ENCODE data around the gene KBTBD13.

The KBTBD13 gene

DNA sequence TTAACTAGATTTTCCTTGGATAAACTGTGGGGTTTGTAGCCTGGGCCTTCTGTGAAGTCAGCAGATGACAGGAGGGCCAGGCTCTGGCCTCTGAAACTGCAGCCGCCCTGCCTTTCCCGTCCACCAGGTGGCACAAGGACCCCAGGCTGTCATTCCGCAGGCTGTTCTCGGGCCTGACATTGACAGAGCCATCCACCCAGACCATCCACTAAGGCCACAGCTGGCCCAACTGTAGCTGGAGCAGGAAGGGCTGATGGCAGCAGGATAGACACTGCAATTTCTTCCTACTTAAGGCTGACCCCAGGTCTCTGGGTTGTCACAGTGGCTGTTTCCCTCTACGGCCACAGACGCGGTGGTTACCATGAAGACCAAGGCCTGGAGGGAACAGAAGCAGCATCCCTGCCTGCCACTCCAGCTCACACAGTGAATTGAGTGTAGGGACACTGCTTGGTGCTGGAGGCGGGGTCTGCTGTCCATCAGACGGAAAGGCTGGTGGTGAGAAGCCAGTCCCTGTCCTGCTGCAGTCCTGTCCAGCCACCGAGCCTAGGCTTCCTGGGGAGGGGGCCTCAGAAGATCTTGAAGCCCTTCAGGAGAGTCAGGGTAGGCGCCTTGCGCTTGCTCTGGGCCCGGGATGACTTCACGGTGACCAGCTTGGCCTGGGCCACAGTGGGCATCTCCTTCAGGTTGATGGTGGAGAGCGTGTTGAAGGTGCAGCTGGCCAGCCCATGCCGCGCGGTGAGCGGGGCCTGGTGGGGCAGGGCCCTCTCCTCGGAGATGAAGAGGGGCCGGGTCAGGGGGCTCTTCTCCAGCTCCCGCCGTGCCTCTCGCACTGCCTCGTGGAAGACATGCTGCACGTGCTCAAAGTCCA lies 22.0 kb upstream of the KBTBD13 start:
- no peak for FAIRE-seq

DNA sequence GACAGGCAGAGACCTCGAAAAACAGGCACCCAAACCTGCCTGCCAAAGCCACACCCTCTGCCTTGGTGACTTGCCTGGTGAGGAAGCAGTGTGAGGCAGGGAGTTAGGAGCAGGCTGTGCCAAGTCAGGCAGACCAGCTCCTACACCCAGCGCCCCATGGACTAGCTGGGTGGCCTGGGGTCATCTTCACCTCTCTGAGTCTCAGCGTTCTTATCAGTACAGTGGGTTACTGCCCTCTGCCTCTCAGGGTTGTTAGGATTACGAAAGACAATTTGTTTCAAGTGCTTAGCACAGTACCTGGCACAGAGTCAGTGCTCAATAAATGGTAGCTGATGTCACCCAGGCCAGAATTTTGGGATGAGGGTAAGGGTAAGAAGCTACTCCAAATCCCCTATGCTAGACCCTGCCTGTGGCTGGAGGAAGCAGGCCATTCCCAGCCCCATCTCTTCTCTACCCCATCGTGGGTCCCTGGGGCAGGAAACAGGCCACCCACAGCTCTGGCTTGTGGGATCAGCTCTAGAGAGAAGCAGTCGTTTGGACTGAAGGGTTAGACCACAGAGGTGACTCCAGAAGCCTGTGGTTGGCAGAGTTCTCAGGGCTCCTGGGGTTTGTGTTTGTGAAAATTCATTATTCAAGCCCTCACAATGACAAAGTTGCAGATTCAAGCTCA lies 21.2 kb upstream of the KBTBD13 start:
- FAIRE-seq, result no peak

DNA sequence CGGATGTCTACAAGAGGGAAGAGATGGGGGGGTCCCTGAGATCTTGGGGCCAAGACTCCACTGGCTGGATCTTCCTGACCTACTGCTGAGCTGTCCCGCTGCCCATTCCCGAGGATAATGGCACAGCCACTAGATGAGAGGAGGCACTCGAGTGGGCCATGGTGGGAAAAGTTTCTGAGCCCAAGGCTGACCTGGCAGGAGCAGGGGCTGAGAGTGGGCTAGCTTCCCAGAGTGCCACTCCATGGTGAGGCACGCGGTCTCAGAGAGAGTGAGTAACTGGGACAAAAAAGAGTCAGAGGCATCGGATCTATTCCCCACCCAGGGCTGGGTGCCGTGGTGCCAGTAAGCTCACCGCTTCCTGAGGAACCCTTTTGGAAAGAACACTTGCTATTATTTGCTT lies 20.4 kb upstream of the KBTBD13 start:
- FAIRE-seq, result no peak

DNA sequence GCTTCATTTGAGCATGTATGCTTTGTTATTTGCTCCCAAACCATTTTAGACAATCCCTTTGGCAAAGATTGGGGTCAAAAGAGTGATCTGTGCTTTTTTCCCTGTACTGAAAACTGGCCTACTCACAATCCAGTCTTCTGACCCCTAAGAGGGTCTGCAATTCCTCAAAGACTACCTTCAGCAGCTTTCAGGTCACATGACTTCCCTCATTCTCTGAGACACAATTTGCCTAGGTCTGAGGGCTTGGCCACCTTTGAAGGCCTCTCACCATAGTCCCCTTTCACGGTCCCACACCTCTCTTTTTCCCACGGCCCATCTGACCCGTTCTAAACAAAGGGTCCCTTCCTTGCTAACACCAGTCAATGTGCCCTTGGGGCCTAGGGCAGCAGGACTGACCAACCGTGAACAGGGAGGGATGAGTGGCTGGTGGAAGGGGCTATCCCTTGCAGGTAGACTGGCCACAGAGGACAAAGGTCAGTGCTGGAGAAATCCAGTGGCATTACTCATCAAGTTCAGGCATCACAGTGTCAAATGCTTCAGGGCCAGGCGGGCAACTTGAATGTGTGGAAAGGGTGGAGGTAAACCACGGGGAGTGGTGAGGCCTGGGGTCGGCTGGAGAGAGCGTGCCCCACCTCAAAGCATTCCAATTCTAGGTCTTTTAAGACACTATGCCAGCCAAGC lies 19.5 kb upstream of the KBTBD13 start:
- no peak for FAIRE-seq

DNA sequence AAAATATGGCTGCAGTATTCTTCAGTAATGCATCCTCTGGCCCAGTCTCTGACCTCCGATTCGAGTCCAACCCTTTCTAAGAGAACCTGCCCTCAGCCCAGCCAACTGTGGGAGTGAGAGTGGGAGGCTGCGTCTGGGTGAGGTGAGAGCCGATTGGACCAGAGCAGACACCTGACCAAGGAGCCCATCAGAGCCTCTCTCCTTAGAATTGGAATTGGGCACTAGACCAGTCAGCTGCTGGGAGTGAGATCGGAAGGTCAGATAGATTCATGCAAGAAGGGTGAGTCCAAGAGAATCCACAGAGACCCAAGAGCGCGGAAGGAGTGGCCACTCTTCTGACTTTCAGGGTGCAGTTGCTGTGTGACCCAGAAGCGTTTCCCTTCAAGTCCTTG lies 19.0 kb upstream of the KBTBD13 start:
- FAIRE-seq, result no peak

DNA sequence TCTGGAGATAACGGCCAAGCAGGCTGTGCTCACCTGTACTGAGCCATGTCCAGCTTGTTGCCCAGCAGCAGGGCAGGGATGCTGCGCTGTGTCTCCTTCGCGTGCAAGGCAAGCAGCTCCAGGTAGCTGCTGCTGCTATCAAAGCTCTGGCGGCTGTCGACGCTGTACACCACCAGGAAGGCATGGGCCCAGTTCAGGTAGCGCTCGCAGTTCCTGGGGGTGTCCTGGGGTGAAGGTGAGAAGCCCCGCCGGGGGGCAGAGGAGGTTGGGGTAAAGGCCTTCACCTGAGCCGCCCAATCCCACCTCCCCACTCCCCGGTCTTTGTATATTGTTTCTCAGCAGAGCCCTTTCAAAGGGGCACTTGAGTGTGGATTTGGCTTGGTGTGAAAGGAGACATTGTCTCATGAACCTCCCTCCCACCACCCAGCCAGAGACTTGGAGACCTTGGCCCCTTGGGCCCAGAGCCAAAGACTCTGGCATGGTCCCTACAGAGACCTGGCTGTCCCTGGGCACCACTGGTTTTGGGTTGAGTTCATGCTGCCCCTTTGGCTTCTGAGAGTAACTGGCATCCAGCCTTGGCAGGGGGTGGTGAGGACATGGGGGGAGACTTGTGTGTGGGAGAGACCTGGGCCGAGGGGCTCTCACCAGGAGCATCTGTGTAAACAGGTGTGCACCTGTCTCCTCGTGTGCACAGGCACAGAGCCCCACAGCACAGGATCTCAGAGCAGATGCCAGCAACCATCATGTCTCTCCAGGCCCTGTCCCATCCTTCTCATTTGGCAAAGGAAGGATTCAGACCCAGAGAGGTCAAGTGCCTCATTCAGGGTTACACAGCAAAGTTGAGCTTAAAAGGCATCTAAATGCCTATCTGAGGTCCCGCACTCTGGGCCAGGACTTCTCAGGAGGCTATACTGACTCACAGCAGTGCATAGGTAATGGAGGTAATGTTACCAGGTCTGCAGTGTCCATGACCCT lies 17.9 kb upstream of the KBTBD13 start:
- FAIRE-seq, result no peak

DNA sequence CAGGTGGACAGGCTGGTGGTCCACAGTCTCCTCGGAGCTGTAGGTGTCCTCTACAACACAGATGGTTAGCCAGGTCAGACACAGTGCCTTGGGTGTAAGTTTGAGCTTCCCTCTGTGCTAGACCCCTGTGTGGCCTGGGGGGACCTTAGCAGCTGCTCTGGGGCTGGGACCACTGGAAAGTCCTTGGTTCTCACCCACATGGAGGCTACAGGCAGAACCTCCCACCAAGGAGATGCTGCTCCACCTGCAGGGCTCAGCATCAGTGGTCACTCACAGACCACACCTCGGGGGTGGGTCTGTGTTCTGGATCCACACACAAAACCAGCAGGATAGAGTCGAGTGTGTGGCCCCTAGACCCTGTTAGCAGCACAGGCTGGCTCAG lies 17.2 kb upstream of the KBTBD13 start:
- no peak for FAIRE-seq

DNA sequence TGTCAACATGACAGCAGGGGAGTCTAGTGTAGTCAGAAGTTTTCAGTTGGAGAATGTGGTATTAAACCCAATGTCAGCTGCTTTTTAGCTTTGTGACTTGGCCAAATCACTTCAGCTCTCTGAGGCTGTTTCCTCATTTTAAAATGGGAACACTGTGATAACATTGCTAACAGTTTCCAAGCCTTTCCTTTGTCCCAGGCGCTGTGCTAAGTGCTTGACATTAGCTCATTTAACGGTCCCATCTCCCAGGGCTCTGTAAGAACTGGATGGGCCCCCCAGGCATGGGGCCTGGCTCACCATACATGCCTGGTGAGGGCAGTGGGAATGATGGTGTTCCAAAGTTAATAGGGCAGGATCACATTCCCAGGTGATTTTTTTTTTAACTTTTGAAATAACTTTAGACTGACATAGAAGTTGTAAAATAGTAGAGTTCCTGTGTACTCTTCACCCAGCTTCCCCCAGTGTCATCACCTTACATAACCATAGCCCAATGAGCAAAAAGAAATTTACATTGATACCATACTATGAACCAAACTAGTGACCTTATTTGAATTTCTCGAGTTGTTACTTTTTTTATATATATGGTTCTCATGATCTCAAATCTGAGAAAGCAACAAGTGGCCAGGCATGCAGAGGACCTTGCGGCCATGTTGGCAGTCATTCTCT lies 16.5 kb upstream of the KBTBD13 start:
- no peak for FAIRE-seq

DNA sequence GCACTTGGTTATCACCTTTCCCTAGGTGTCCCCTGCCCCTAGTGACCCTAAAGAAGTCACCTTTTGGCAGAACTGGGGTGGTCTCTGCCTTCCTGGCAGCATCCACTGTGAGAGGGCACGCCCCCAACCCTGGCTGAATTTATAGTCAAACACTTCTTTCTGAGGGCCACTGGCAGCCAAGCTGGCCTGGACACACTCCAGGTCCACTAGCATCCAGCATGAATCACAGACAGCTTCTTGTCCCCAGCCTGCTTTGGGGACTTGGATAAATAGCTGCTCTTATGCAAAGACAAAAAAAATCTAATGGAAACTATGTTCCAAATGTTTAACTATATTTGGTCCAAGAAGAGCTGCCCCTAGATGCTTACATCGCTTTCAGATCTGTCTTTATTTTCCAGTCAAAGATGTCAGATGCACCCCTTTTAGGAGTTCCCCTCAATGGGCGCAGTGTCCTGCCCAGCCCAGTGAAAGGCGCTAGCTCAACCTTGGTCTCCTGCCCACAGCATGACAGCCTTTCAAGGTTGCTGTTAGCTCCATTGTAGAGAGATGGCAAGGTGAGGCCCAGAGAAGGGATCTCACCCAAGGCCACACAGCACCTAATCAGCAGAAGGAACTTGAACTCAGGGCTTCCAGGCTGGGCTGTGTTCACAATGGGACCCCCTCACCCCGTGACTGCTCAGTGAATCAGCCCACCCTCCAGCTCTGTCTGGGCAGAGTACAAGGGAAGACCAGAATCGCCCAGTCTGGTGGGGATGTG lies 15.7 kb upstream of the KBTBD13 start:
- no peak for FAIRE-seq

DNA sequence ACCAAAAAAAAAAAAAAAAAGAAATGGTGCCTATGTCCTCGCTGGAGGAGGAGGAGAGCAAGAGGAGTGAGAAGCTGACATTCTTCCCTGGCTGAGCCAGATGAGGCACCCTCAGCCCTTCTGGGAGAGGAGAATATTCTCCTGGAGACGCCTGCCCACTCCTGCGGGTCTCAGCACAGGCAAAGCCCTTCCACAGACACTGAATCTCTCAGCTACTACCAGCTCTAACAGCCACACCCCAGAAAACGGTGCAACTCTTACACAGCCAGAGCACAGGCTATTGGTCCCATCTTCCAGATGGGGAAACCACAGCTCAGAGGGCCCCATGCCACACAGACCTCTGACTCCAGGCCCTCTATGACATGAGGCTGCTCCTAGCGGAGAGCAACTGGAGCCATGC lies 14.5 kb upstream of the KBTBD13 start:
- no peak for FAIRE-seq

DNA sequence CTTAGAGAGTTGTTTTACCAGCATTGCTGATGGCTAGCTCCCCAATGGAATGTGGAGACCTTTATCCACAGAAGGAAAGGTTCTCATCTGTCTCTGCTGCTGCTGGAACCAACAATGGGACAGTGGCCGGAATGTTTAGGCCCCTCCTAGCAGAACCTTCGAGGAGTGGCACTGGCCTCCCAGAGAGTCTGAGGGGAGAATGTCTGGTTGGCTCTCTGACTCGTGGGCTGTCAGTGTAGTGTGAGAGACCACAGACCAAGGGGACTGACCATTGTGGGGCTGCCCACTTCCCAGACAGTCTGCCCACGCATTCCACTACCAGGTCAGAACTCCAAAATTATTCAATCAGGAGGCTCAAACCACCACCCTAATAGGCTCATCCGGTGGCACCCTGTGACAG lies 13.8 kb upstream of the KBTBD13 start:
- FAIRE-seq, result no peak

DNA sequence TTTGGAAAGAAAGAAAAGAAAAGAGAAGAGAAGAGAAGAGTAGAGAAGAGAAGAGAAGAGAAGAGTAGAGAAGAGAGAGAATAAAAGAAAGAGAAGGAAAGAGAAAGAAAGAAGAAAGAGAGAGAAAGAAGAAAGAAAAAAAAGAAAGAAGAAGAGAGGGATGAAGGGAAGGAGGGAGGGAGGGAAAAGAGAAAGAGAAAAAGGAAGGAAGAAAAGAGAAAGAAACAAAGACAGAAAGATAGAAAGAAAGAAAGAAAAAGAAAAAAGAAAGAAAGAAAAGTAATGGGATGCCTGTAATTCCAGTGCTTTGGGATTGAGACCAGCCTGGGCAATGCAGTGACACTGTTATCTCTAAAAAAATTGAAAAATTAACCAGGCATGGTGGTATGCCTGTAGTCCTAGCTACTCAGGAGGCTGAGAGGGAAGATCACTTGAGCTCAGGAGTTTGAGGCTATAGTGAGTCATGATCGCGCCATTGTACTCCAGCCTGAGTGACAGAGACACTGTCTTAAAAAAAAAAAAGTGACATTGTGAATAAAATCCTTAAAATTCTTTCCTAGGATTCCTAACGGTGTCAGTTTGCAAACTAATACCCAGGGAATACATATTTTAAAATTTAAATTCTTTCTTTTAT lies 10.4 kb upstream of the KBTBD13 start:
- FAIRE-seq, result no peak

DNA sequence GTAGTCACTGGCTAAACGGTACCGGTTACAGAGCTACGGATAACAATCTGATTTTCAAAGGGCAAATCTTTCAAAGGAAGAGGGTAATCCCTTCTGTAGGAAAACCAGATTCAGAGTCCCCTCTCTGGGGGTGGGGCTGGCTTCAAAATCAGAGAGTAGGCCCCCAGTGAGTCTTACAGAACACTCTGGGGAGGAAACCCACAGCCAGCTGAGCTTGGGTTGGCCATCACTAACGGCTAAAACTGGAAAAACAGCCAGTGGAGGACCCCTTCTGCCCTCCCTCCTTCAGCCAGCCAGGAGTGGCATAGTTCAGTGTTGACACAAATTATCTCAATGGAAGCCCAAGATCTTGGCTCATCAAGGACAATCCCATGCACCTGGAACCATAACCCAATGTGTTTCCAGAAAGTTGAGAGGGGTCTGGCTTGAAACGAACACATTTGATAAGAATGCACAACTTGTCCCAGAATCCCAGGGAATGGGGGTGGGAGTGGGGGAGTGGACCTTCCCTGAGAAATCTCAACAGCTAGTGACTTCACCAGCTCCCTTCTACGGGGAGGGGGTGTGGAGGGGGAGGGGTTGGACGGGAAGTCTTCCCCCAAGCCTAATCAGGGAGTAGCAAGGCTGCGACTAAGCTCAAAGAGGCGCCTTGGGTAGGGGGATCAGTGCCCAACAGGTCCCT lies 9.8 kb upstream of the KBTBD13 start:
- no peak for FAIRE-seq

DNA sequence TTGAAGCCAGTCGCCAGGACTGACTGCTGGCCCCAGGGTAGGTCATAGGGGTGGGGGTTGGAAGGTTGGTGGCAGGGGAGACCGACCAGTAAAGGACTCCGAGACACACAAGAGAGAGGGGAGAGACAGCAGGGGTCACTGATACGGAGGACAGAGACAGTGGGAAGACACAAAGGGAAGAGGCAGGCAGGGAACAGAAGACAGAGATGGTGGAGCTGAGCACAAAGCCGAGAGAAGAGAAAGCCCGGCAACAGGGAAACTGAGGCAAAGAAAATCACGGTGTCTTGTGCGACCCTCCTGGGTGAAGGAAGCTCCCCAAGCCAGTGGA lies 9.3 kb upstream of the KBTBD13 start:
- FAIRE-seq, result no peak

DNA sequence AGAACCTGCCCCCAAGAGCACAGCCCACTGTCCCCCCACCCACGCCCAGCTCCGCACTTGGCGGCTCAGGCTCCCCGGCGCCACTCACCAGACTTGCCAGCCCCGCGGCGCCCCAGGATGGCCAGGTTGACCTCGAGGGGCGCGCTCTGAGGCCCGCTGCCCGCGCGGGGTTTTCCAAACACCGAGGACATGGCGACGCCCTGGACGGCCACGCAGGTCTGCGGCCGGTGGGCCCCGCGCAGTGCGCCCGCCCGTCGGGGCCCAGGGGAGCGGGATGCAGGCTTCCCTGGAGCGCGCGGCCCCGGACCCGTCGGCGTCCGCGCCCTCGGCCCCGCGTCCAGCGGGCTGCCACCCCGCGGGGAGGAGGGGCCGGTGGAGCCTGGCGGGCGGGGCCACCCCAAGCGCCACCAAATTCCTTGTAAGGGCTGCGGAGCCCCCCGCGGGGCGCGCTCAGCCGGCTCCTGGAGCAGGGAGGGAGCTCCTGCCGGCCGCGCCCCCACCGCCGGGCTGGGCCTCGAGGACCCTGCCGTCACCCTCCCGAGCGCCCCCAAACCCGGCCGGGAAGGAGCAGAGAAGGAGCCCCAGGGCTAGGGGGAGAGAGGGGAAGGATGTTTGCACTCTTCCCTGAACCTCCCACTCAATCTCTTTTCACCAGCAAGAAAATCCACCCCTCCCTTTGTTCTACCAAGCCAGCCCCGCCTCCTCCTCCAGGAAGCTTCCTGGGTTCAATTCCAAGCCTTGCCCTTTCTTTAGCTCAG lies 8.7 kb upstream of the KBTBD13 start, which contains the start of gene RASL12:
RASL12 (minus strand) TSS at position 347 of the 758 bp plus-strand sequence; CDS start at position 191, 156 bp downstream.
- no peak for FAIRE-seq

DNA sequence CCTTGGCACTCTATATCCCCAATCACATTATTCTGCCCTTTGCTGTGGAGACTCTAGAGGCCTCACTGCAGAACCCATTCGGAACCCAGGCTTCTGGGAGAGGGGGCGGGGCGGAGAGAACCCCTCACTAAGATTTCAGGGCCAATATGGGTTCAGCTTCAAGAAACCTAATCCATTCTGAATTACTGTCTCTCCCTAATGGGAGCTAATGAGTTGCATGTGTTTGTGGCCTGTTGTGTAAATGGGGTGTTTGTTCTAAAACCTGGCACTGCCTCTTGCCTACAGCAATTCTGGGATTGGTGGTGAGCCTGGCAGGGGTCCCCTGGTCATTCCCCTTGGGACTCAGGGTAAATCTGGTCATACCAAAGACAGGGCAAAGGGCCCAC lies 8.2 kb upstream of the KBTBD13 start:
- FAIRE-seq, result no peak

DNA sequence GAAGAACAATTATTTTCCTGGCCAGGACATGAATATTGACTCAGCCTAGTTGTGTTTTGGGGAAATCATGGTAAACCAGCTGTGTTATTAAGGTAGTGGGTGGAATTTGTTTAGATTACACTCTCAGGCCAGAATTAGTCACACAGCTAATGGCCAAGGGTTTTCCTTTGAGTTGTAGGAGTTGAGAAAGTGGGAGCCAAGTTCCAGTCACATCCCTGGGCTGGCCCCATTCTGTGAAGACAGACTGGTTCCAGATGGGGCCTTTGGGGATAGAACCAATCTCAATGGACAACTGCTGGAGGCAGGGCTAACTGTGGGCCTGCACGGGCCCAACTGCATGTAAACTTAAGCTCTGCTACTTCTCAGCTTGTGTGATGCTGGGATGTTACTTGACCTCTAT lies 7.4 kb upstream of the KBTBD13 start:
- FAIRE-seq, result no peak

DNA sequence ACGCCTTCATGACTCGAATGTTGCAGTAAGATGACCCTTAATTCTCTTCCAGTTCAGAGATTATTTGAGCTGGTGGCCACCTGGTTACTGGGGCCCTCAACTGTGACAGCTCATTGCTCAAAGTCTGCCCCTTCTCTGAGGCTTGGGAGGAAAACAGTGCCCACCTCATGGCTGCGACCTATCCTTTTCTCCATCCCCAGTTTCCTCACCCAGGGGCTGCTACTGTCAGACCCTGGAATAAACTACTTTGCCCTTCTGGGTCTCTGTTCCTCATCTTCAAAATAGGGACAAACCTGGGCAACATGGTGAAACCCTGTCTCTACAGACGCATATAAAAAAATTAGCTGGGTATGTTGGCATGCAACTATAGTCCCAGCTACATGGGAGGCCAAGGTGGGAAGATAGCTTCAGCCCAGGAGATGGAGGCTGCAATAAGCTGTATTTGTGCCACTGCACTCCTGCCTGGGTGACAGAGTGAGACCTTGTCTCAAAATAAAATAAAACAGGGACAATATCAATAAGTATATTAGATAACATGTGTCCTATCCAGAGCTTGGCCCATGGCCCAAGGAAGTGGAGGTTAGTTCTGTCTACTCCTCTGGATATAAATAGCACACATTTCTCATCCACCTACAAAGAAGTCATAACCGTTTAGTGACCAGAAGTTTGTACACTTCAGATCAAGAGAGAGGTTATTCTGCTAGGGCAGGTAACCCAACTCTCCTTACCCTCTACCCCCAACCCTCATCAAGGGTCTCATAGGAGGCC lies 6.6 kb upstream of the KBTBD13 start:
- FAIRE-seq, result no peak

DNA sequence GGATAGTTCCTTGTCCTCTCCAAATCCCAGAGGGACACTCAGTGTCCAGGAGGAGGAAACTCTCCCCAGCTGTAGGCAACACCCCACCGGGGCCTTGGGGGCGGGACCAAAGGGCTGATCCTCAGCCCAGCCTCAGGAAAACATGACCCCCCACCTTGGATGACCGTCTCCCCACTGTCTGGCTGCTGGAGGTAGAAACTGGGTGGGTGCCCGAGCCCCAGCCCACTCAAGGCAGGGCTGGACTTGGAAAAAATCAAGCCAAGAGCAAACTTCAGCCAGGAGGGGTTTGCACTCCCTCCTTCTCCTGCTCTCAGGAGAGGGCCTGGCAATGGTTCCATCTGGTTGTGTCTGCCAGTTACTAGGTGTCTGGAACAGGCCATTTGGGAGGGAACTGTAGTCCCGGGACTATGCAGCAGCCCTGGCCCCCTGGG lies 5.2 kb upstream of the KBTBD13 start:
- FAIRE-seq, result no peak

Data from islet of Langerhans (tissue), 1 donor.